Panc1 (cell line): ENCODE results near the gene CANT1.

Experiments
- CTCF ChIP-seq: fragments of 450-650 bp; IDR thresholded peaks from 2 replicates; pipeline ENCODE4 v1.5.1; 2017; ENCODE audit warnings: mild to moderate bottlenecking
- POLR2AphosphoS5 ChIP-seq: IDR thresholded peaks from 2 replicates; pipeline ENCODE4 v1.6.1; 2012; ENCODE audit warnings: mild to moderate bottlenecking, low read depth, low read length, moderate library complexity
- SIN3A ChIP-seq: IDR thresholded peaks from 2 replicates; pipeline ENCODE4 v1.6.1; 2012; ENCODE audit warnings: low read depth, mild to moderate bottlenecking, low read length, moderate library complexity, borderline replicate concordance; ENCODE audit not compliant: insufficient read depth

DNA sequence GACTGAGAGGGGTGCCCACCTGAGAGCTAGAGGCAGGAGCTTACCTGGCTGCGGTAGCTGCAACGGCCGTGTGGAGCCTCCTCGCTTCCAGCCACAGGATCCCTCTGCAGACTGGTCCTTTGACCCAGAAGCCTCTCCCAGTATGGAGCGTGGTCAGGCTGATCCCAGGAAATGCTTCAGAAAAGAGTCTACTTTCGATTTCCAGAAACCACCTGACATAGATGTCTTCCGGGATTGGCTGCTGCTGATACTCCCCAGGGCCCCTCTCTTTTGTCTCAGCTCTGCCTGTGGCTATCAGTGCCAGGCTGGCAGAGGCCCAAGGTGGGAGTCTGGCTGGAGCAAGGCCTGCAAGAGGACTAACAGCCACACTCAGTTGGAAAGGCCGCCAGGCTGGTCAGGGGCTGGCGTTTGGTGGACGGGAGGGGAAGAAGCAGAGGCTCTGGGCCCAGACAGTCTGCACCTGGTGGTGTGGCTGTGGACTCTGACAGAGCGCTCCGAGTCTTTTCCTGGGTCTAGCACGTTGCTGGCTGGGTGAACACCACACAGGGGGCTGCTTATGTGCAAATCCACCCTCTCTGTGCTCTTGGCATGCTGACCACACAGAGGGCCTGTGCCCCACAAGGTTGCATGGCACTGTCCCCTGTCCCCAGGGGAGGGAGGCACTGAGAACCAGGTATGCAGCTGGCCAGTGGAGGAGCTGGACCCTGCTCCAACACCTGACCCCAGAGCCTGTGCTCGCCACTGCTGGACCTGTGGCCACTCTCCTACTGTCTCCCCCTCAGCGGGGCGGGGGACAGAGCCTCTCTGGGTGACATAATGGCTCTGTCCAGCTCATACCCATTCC, 29.6 kb downstream of the CANT1 start, which contains the start of gene LGALS3BP:
- TF ChIP-seq CTCF: no peak
- peak; percentile 87 for TF ChIP-seq POLR2AphosphoS5
- TF ChIP-seq SIN3A: no peak
